Esophagus squamous epithelium (tissue), 5 donors: ENCODE data around the gene MDGA2. TPM values are rescaled to one million over a fixed set of nuclear protein-coding genes. Genes with fewer than 3 reads are reported as not detected.

Experiments used
- DNase-seq: peaks from one replicate; lab custom pipeline; 2025; lab: John Stamatoyannopoulos, UW
- H3K27ac ChIP-seq, 4 donors: fragments of 200-600 bp; sonication (generic); one replicate each; pipeline ENCODE4 v1.5.1; 2016 to 2019; ENCODE audit warnings: mild to moderate bottlenecking in 1 of 4
- H3K27me3 ChIP-seq, 4 donors: fragments of 200-600 bp; sonication (generic); 1 replicate in 3 of 4; 2 replicates in 1 of 4; pipeline versions ENCODE4 v1.5.1 to v1.6.0; 2017 to 2021; ENCODE audit warnings: antibody characterized with exemption in 1 of 4
- H3K36me3 ChIP-seq, 3 donors: fragments of 200-600 bp; sonication (generic); one replicate each; pipeline ENCODE4 v1.5.1; 2016 to 2019
- H3K4me1 ChIP-seq, 3 donors: fragments of 200-600 bp; sonication (generic); one replicate each; pipeline ENCODE4 v1.5.1; 2017 to 2019
- H3K4me3 ChIP-seq, 4 donors: fragments of 200-600 bp; sonication (generic); 1 replicate in 3 of 4; 2 replicates in 1 of 4; pipeline ENCODE4 v1.5.1; 2016 to 2019; ENCODE audit warnings: mild to moderate bottlenecking in 2 of 4, moderate library complexity in 1 of 4
- H3K9me3 ChIP-seq, 3 donors: fragments of 200-600 bp; sonication (generic); one replicate each; pipeline ENCODE4 v1.5.1; 2016 to 2019
- POLR2A ChIP-seq, 4 donors: fragments of 450-650 bp; IDR thresholded peaks; one replicate each; pipeline ENCODE4 v1.6.1; 2017; ENCODE audit warnings: antibody characterized with exemption in 4 of 4, mild to moderate bottlenecking in 4 of 4, moderate library complexity in 3 of 4
- WGBS, 2 donors: methylation state at CpG; one replicate each; pipeline ENCODE4 v1.1.5; 2018; 5-methylcytosine and 5-hydroxymethylcytosine counted together
- intact Hi-C: fragments of 100-400 bp; cut with DNase I; formaldehyde crosslinking; loops from one replicate; pipeline ENCODE4 v1.15.0; 2022
- total RNA-seq, 4 donors: library from RNA; depleted of rRNA; stranded (reverse); fragments of >200 nt; gene quantifications; one replicate each; pipeline ENCODE4 v1.1.0, GENCODE V29; 2016
- TF ChIP-seq, protein P1 (sequence below), 6 experiments: fragments of 450-650 bp in 4 of 6; fragments of 200-600 bp in 2 of 6; sonication (generic) in 2 of 6; IDR thresholded peaks; one replicate each; pipeline ENCODE4 v1.5.1; 2016 to 2019; ENCODE audit warnings: antibody characterized with exemption in 6 of 6, mild to moderate bottlenecking in 4 of 6, moderate library complexity in 4 of 6
- donor health status: DM: yes; HTN: yes; CAD: no.

Gene MDGA2
- total RNA-seq, 4 donors from 2014 or later = not detected

- H3K4me3 ChIP-seq = no peak overlapping the region
- H3K9me3 ChIP-seq = no peaks in the 10 kb centered on the region
- DNase-seq = no peak
- H3K27me3 ChIP-seq = no peaks in the 10 kb centered on the region
- WGBS, 2 donors = 53 to 67% methylated on average over 3 of the region's 3 CpGs
- H3K27ac ChIP-seq = no peak overlapping the region
- H3K4me1 ChIP-seq = no peaks in the 10 kb centered on the region
- no peak for TF ChIP-seq POLR2A (IDR thresholded peaks at IDR 0.05)
- TF ChIP-seq, protein P1, sequence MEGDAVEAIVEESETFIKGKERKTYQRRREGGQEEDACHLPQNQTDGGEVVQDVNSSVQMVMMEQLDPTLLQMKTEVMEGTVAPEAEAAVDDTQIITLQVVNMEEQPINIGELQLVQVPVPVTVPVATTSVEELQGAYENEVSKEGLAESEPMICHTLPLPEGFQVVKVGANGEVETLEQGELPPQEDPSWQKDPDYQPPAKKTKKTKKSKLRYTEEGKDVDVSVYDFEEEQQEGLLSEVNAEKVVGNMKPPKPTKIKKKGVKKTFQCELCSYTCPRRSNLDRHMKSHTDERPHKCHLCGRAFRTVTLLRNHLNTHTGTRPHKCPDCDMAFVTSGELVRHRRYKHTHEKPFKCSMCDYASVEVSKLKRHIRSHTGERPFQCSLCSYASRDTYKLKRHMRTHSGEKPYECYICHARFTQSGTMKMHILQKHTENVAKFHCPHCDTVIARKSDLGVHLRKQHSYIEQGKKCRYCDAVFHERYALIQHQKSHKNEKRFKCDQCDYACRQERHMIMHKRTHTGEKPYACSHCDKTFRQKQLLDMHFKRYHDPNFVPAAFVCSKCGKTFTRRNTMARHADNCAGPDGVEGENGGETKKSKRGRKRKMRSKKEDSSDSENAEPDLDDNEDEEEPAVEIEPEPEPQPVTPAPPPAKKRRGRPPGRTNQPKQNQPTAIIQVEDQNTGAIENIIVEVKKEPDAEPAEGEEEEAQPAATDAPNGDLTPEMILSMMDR (IDR thresholded peaks at IDR 0.05) = no peak
- H3K36me3 ChIP-seq = no peaks in the 10 kb centered on the region
- intact Hi-C loops = no loop called here
These were observed 79.2 kb downstream of the MDGA2 start for GRCh38 chr14:47596232-47596631.

- no peaks in the 10 kb centered on the region for H3K27me3 ChIP-seq
- H3K36me3 ChIP-seq = no peaks in the 10 kb centered on the region
- H3K9me3 ChIP-seq = no peaks in the 10 kb centered on the region
- no peak for DNase-seq
- WGBS, 2 donors = 75 to 82% methylated on average over 1 of the region's 1 CpG
- no peak overlapping the region for H3K27ac ChIP-seq
- TF ChIP-seq, protein P1 (IDR thresholded peaks at IDR 0.05) = no peak
- TF ChIP-seq POLR2A (IDR thresholded peaks at IDR 0.05) = no peak
- no peaks in the 10 kb centered on the region for H3K4me1 ChIP-seq
- intact Hi-C loops = no loop called here
- H3K4me3 ChIP-seq = no peak overlapping the region
These were observed 79.9 kb downstream of the MDGA2 start for GRCh38 chr14:47595552-47595951.

DNA sequence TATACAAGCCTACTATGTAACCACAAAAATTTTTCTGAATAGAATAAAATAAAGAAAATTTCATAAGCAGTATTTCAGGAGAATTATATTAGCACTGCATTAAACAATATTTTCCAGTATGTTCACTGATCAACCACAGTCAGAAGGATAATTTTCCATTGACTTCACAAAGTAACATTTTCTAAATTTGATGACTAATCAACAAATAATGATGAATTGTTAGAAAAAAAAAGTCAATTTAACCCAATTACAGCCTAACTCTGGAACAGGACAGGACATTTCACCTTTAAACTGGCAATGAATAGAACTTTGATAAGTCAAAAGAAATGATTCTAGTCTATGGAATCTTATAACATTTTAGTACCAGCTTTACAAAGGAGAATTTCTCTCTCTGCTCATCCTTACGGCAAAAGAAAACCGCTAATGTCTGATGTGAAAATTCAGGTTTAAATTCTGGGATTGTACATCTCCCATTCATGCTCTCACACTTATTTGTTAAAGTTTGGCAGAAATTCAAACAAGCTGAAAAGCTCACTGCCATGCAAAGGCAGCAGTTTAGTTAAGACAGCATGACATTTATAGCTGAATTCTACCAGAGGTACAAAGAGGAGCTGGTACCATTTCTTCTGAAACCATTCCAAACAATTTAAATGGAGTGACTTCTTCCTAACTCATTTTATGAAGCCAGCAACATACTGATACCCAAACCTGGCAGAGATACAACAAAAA is 84.5 kb downstream of the MDGA2 start:
- intact Hi-C loops = no loop called here
- DNase-seq = no peak
- Histone ChIP-seq H3K4me3 (no peak overlapping the region), H3K36me3 (no peaks in the 10 kb centered on the region), H3K9me3 (no peaks in the 10 kb centered on the region), H3K27me3 (no peaks in the 10 kb centered on the region), H3K4me1 (no peaks in the 10 kb centered on the region), H3K27ac (no peak overlapping the region)
- 20 to 28% methylated on average over 2 of the region's 2 CpGs for WGBS, 2 donors
- TF ChIP-seq, protein P1 (IDR thresholded peaks at IDR 0.05) = no peak

DNA sequence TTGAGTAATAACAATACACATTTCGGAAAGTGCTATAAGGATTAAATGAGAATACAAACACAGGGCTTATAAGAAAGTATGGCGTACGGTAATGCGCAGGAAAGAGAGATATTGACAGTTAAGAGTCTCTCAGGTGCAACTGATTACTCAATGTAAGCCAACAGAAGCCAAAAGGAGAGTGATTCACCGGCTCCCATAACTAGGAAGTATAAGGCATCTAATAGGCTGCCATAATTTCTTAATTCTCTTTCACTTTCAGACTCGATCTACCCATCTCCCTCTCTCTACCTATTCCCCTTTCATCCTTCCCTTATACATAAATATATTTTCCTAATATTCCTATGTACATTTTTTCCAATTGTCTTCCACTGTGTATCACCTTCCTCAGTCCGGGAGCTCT is 90.0 kb downstream of the MDGA2 start:
- H3K36me3 ChIP-seq = no peaks in the 10 kb centered on the region
- WGBS, 2 donors = 84 to 85% methylated on average over 7 of the region's 7 CpGs
- DNase-seq = no peak
- TF ChIP-seq, protein P1 (IDR thresholded peaks at IDR 0.05) = no peak
- TF ChIP-seq POLR2A (IDR thresholded peaks at IDR 0.05) = no peak
- no peak overlapping the region for H3K4me3 ChIP-seq
- H3K9me3 ChIP-seq = no peaks in the 10 kb centered on the region
- H3K4me1 ChIP-seq = no peaks in the 10 kb centered on the region
- intact Hi-C loops = no loop called here
- H3K27me3 ChIP-seq = no peaks in the 10 kb centered on the region
- no peak overlapping the region for H3K27ac ChIP-seq

GRCh38 chr14:47567273-47567672 is 108.1 kb downstream of the MDGA2 start:
- no peak overlapping the region for H3K27ac ChIP-seq
- H3K4me1 ChIP-seq = no peaks in the 10 kb centered on the region
- H3K36me3 ChIP-seq = no peaks in the 10 kb centered on the region
- peaks cover 0 to 6% (median 0%) of the 10 kb centered on the region in 3 donors for H3K9me3 ChIP-seq
- intact Hi-C loops = no loop called here
- H3K27me3 ChIP-seq = no peaks in the 10 kb centered on the region
- DNase-seq = no peak
- TF ChIP-seq, protein P1 (IDR thresholded peaks at IDR 0.05) = no peak
- no peak for TF ChIP-seq POLR2A (IDR thresholded peaks at IDR 0.05)
- H3K4me3 ChIP-seq = no peak overlapping the region
